Fibroblast of pulmonary artery (primary cell): ENCODE data around the gene ATP8B4.

Experiments
- DNase-seq: peaks from one replicate; pipeline ENCODE4 v3.0.0-alpha.2; 2010; ENCODE audit warnings: low read depth
- H3K4me3 ChIP-seq: replicated peaks from 2 replicates; pipeline ENCODE4 v1.5.1; 2011; ENCODE audit warnings: low read depth, mild to moderate bottlenecking, control low read depth, low read length, moderate library complexity
- CTCF ChIP-seq: IDR thresholded peaks from 2 replicates; pipeline ENCODE4 v1.5.1; 2011; ENCODE audit warnings: mild to moderate bottlenecking, control low read depth, low read length, inconsistent platforms; ENCODE audit errors: missing control alignments

Gene ATP8B4

GRCh38 chr15:50057196-50057595, 61.8 kb downstream of the ATP8B4 start:
- no peak for TF ChIP-seq CTCF
- DNase-seq = no peak
- no peak overlapping the region for H3K4me3 ChIP-seq

- no peak for TF ChIP-seq CTCF
- H3K4me3 ChIP-seq = no peak overlapping the region
- no peak for DNase-seq
These were observed 63.3 kb downstream of the ATP8B4 start for GRCh38 chr15:50055750-50056157.

GRCh38 chr15:50055332-50055731, 63.7 kb downstream of the ATP8B4 start:
- no peak for TF ChIP-seq CTCF
- no peak overlapping the region for H3K4me3 ChIP-seq
- peak; percentile 93 for DNase-seq

GRCh38 chr15:50053055-50053856, 65.8 kb downstream of the ATP8B4 start:
- no peak for TF ChIP-seq CTCF
- H3K4me3 ChIP-seq = no peak overlapping the region
- peak; percentile 11 for DNase-seq

GRCh38 chr15:50051811-50052419, 67.1 kb downstream of the ATP8B4 start:
- peak; percentile 84 for TF ChIP-seq CTCF
- H3K4me3 ChIP-seq = no peak overlapping the region
- peak; percentile 90 for DNase-seq

GRCh38 chr15:50050986-50051743, 67.9 kb downstream of the ATP8B4 start:
- TF ChIP-seq CTCF = no peak
- no peak overlapping the region for H3K4me3 ChIP-seq
- no peak for DNase-seq
